T-helper 1 cell treated with Interleukin-12 subunit alpha and Interleukin-12 subunit beta and Interleukin-4 antibody, amounts not matched to agents 30 μg/mL and 1 μg/mL, for 36 hours (primary cell): ENCODE measurements around the gene PAK2.

Experiments used
- H3K27ac Mint-ChIP-seq: one replicate; pipeline ENCODE4 v1.8.0; 2021; ENCODE audit warnings: mild to moderate bottlenecking, mixed read lengths
- H3K27me3 Mint-ChIP-seq: one replicate; pipeline ENCODE4 v1.8.0; 2021; ENCODE audit warnings: low read depth, mixed read lengths
- H3K36me3 Mint-ChIP-seq: one replicate; pipeline ENCODE4 v1.8.0; 2021; ENCODE audit warnings: low read depth, mixed read lengths
- H3K4me1 Mint-ChIP-seq: one replicate; pipeline ENCODE4 v1.8.0; 2021; ENCODE audit warnings: low read depth, mixed read lengths
- H3K4me3 Mint-ChIP-seq: one replicate; pipeline ENCODE4 v1.8.0; 2021; ENCODE audit warnings: mild to moderate bottlenecking, moderate library complexity, mixed read lengths
- H3K9me3 Mint-ChIP-seq: one replicate; pipeline ENCODE4 v1.8.0; 2021; ENCODE audit warnings: mixed read lengths

Gene PAK2

GRCh38 chr3:196754091-196754981 is 14.7 kb downstream of the PAK2 start:
- peaks cover 36% of the 10 kb centered on the region for H3K4me1 Mint-ChIP-seq
- no peak overlapping the region for H3K4me3 Mint-ChIP-seq
- peaks cover 20% of the 10 kb centered on the region for H3K9me3 Mint-ChIP-seq
- peaks cover 48% of the 10 kb centered on the region for H3K36me3 Mint-ChIP-seq
- no peaks in the 10 kb centered on the region for H3K27me3 Mint-ChIP-seq
- peak overlapping the region; percentile 24 for H3K27ac Mint-ChIP-seq

GRCh38 chr3:196756732-196757131 is 17.1 kb downstream of the PAK2 start:
- H3K27ac Mint-ChIP-seq = no peak overlapping the region
- peaks cover 32% of the 10 kb centered on the region for H3K4me1 Mint-ChIP-seq
- peaks cover 40% of the 10 kb centered on the region for H3K36me3 Mint-ChIP-seq
- no peak overlapping the region for H3K4me3 Mint-ChIP-seq
- H3K27me3 Mint-ChIP-seq = no peaks in the 10 kb centered on the region
- peaks cover 20% of the 10 kb centered on the region for H3K9me3 Mint-ChIP-seq

GRCh38 chr3:196757876-196758739 is 18.5 kb downstream of the PAK2 start:
- H3K27ac Mint-ChIP-seq = peak overlapping the region; percentile 39

GRCh38 chr3:196763179-196763578 is 23.5 kb downstream of the PAK2 start:
- Mint-ChIP-seq H3K27ac (peak overlapping the region; percentile 27), H3K36me3 (peaks cover 22% of the 10 kb centered on the region), H3K9me3 (no peaks in the 10 kb centered on the region), H3K4me3 (no peak overlapping the region), H3K4me1 (peaks cover 10% of the 10 kb centered on the region), H3K27me3 (no peaks in the 10 kb centered on the region)

More at GRCh38 chr3:196757876-196758739, 18.5 kb downstream of the PAK2 start:
- Mint-ChIP-seq H3K4me1 (peaks cover 32% of the 10 kb centered on the region), H3K36me3 (peaks cover 40% of the 10 kb centered on the region), H3K4me3 (no peak overlapping the region), H3K27me3 (no peaks in the 10 kb centered on the region), H3K9me3 (peaks cover 20% of the 10 kb centered on the region)

GRCh38 chr3:196765454-196765853 is 25.8 kb downstream of the PAK2 start:
- H3K27me3 Mint-ChIP-seq = no peaks in the 10 kb centered on the region
- no peak overlapping the region for H3K4me3 Mint-ChIP-seq
- no peaks in the 10 kb centered on the region for H3K9me3 Mint-ChIP-seq
- peaks cover 20% of the 10 kb centered on the region for H3K36me3 Mint-ChIP-seq
- no peak overlapping the region for H3K27ac Mint-ChIP-seq
- H3K4me1 Mint-ChIP-seq = peaks cover 6% of the 10 kb centered on the region

GRCh38 chr3:196771067-196771466 is 31.4 kb downstream of the PAK2 start:
- Mint-ChIP-seq H3K9me3 (no peaks in the 10 kb centered on the region), H3K36me3 (peaks cover 13% of the 10 kb centered on the region), H3K4me3 (no peak overlapping the region), H3K27ac (no peak overlapping the region), H3K4me1 (peaks cover 29% of the 10 kb centered on the region), H3K27me3 (no peaks in the 10 kb centered on the region)

- Mint-ChIP-seq H3K27me3 (no peaks in the 10 kb centered on the region), H3K27ac (no peak overlapping the region), H3K9me3 (no peaks in the 10 kb centered on the region), H3K4me3 (no peak overlapping the region), H3K4me1 (peaks cover 29% of the 10 kb centered on the region), H3K36me3 (peaks cover 14% of the 10 kb centered on the region)
These were observed 32.4 kb downstream of the PAK2 start for GRCh38 chr3:196772102-196772501.

- Mint-ChIP-seq H3K4me3 (no peak overlapping the region), H3K27me3 (no peaks in the 10 kb centered on the region), H3K4me1 (peaks cover 29% of the 10 kb centered on the region), H3K27ac (no peak overlapping the region), H3K9me3 (no peaks in the 10 kb centered on the region), H3K36me3 (peaks cover 16% of the 10 kb centered on the region)
These were observed 33.2 kb downstream of the PAK2 start for GRCh38 chr3:196772897-196773296.

- H3K9me3 Mint-ChIP-seq = no peaks in the 10 kb centered on the region
- no peak overlapping the region for H3K27ac Mint-ChIP-seq
- no peak overlapping the region for H3K4me3 Mint-ChIP-seq
- peaks cover 29% of the 10 kb centered on the region for H3K4me1 Mint-ChIP-seq
- H3K36me3 Mint-ChIP-seq = peaks cover 26% of the 10 kb centered on the region
- no peaks in the 10 kb centered on the region for H3K27me3 Mint-ChIP-seq
These were observed 34.6 kb downstream of the PAK2 start for GRCh38 chr3:196774191-196774820.

- peaks cover 31% of the 10 kb centered on the region for H3K36me3 Mint-ChIP-seq
- no peaks in the 10 kb centered on the region for H3K27me3 Mint-ChIP-seq
- H3K4me1 Mint-ChIP-seq = peaks cover 29% of the 10 kb centered on the region
- H3K27ac Mint-ChIP-seq = no peak overlapping the region
- H3K9me3 Mint-ChIP-seq = peaks cover 3% of the 10 kb centered on the region
- H3K4me3 Mint-ChIP-seq = no peak overlapping the region
These were observed 35.3 kb downstream of the PAK2 start for GRCh38 chr3:196774848-196775422.

- Mint-ChIP-seq H3K4me1 (peaks cover 27% of the 10 kb centered on the region), H3K27ac (no peak overlapping the region), H3K9me3 (peaks cover 8% of the 10 kb centered on the region), H3K36me3 (peaks cover 36% of the 10 kb centered on the region), H3K27me3 (no peaks in the 10 kb centered on the region), H3K4me3 (no peak overlapping the region)
These were observed 36.3 kb downstream of the PAK2 start for GRCh38 chr3:196775938-196776337.

- peaks cover 38% of the 10 kb centered on the region for H3K36me3 Mint-ChIP-seq
- H3K9me3 Mint-ChIP-seq = peaks cover 8% of the 10 kb centered on the region
- no peak overlapping the region for H3K27ac Mint-ChIP-seq
- peaks cover 19% of the 10 kb centered on the region for H3K4me1 Mint-ChIP-seq
- no peak overlapping the region for H3K4me3 Mint-ChIP-seq
- no peaks in the 10 kb centered on the region for H3K27me3 Mint-ChIP-seq
These were observed 38.2 kb downstream of the PAK2 start for GRCh38 chr3:196777836-196778235.

- no peak overlapping the region for H3K4me3 Mint-ChIP-seq
- peaks cover 8% of the 10 kb centered on the region for H3K9me3 Mint-ChIP-seq
- H3K27me3 Mint-ChIP-seq = no peaks in the 10 kb centered on the region
- peaks cover 17% of the 10 kb centered on the region for H3K4me1 Mint-ChIP-seq
- H3K27ac Mint-ChIP-seq = no peak overlapping the region
- H3K36me3 Mint-ChIP-seq = peaks cover 46% of the 10 kb centered on the region
These were observed 39.1 kb downstream of the PAK2 start for GRCh38 chr3:196778755-196779154.

- no peak overlapping the region for H3K27ac Mint-ChIP-seq
- H3K9me3 Mint-ChIP-seq = peaks cover 8% of the 10 kb centered on the region
- peaks cover 59% of the 10 kb centered on the region for H3K36me3 Mint-ChIP-seq
- H3K4me3 Mint-ChIP-seq = no peak overlapping the region
- H3K4me1 Mint-ChIP-seq = peaks cover 2% of the 10 kb centered on the region
- no peaks in the 10 kb centered on the region for H3K27me3 Mint-ChIP-seq
These were observed 42.9 kb downstream of the PAK2 start for GRCh38 chr3:196782511-196782910.
